ENCODE results near the gene ZNF264.

- TF ChIP-seq, protein P1, sequence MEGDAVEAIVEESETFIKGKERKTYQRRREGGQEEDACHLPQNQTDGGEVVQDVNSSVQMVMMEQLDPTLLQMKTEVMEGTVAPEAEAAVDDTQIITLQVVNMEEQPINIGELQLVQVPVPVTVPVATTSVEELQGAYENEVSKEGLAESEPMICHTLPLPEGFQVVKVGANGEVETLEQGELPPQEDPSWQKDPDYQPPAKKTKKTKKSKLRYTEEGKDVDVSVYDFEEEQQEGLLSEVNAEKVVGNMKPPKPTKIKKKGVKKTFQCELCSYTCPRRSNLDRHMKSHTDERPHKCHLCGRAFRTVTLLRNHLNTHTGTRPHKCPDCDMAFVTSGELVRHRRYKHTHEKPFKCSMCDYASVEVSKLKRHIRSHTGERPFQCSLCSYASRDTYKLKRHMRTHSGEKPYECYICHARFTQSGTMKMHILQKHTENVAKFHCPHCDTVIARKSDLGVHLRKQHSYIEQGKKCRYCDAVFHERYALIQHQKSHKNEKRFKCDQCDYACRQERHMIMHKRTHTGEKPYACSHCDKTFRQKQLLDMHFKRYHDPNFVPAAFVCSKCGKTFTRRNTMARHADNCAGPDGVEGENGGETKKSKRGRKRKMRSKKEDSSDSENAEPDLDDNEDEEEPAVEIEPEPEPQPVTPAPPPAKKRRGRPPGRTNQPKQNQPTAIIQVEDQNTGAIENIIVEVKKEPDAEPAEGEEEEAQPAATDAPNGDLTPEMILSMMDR (IDR thresholded peaks at IDR 0.05), result no peak
- TF ChIP-seq POLR2A (IDR thresholded peaks at IDR 0.05), result no peak
Observed at GRCh38 chr19:57269515-57270250, 78.4 kb downstream of the ZNF264 start.

Measured in heart left ventricle (tissue), 13 donors.